Fibroblast of mammary gland (primary cell): Measurements from ENCODE around the gene DLG2.

Experiments used
- DNase-seq: peaks from one replicate; pipeline ENCODE4 v3.0.0-alpha.2; 2010; ENCODE audit warnings: low read depth
- H3K4me3 ChIP-seq: 2 replicates; pipeline ENCODE4 v1.5.1; 2011; ENCODE audit warnings: low read depth, mild to moderate bottlenecking, low read length, moderate library complexity; ENCODE audit not compliant: control insufficient read depth
- CTCF ChIP-seq: conservative IDR thresholded peaks from 2 replicates; pipeline ENCODE4 v1.5.1; 2011; ENCODE audit warnings: low read depth, low read length, inconsistent platforms; ENCODE audit not compliant: control insufficient read depth, insufficient read depth

Gene DLG2

GRCh38 chr11:85182441-85183387, 444.4 kb downstream of the DLG2 start:
- DNase-seq: peak; percentile 45
- H3K4me3 ChIP-seq: no peak overlapping the region
- TF ChIP-seq CTCF: peak; percentile 43

DNA sequence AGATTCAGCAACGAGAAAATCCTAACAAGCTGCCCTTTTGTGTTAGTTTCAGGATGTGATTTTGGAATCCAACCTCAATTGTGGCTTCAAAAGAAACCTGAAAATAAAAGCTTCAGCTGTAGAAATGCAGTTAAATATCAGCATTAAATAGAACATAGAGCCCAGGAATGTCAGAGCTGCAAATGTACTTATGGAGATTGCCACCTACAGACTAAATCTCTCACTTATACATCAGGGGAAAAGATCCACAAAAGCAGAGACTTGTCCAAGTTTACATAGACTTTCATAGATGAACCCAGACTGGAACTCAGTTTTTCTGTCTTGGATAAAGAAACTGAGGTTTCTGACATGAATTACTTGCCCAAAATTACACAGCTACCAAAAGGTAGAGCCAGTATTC, 446.6 kb downstream of the DLG2 start:
- TF ChIP-seq CTCF: no peak
- no peak overlapping the region for H3K4me3 ChIP-seq
- no peak for DNase-seq

GRCh38 chr11:85171648-85172257, 455.4 kb downstream of the DLG2 start:
- H3K4me3 ChIP-seq: no peak overlapping the region
- no peak for DNase-seq
- no peak for TF ChIP-seq CTCF

- no peak overlapping the region for H3K4me3 ChIP-seq
- peak; percentile 40 for DNase-seq
- no peak for TF ChIP-seq CTCF
These were observed 457.0 kb downstream of the DLG2 start for GRCh38 chr11:85170184-85170583.

DNA sequence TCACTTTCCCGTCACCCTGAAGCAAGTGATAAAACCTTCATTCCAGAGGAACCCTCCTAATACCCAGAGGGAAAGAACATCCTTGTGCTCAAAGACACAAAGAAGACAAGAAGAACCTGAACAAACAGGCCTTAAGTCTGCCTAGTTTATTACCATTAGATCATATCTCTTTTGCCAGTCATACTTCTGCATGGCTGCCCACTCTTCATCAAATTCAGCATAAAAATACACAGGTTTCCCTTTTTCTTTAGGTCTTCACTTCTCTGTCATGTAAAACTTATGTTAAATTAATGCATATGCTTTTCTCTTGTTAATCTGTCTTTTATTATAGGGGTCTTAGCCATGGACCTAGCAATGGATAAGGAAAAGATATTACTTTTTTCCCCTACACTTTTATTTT, 459.7 kb downstream of the DLG2 start:
- H3K4me3 ChIP-seq: no peak overlapping the region
- DNase-seq: no peak
- no peak for TF ChIP-seq CTCF

DNA sequence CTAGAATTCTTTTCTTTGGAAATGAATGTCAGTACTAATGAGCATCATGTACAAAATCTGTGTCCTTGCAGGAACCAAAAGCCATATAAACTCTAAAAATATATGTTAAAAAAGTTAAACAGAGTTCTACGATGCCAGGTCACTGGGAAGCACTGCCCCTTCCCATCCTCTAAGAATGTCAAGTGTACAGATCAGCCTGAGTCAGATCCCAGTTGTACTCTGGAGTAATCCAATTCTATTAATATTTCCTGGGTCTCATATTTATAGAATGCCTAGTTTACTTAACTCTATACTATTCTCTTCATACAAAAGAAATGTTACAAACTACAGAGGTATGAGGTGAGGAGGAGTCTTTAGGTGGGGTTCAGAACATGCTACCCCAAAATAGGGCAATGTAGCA, 460.1 kb downstream of the DLG2 start:
- DNase-seq: no peak
- H3K4me3 ChIP-seq: no peak overlapping the region
- TF ChIP-seq CTCF: no peak
